Gastrocnemius medialis (tissue), 4 donors: ENCODE measurements around the gene OTX1.

Experiments used
- CTCF ChIP-seq, 5 experiments: fragments of 450-650 bp in 3 of 5; fragments of 200-600 bp in 2 of 5; sonication (generic) in 2 of 5; IDR thresholded peaks in 4 of 5; conservative IDR thresholded peaks in 1 of 5; 1 replicate in 4 of 5; 2 replicates in 1 of 5; pipeline ENCODE4 v1.5.1; 2016 to 2019; ENCODE audit warnings: antibody characterized with exemption in 5 of 5, mild to moderate bottlenecking in 3 of 5, moderate library complexity in 3 of 5
- POLR2A ChIP-seq, 2 donors: fragments of 450-650 bp; IDR thresholded peaks; one replicate each; pipeline ENCODE4 v1.6.1; 2017; ENCODE audit warnings: antibody characterized with exemption in 2 of 2, mild to moderate bottlenecking in 2 of 2, moderate library complexity in 2 of 2

- TF ChIP-seq CTCF (IDR thresholded peaks at IDR 0.05 in 4 of 5, conservative IDR thresholded peaks at IDR 0.05 in 1 of 5): no peak
- no peak for TF ChIP-seq POLR2A (IDR thresholded peaks at IDR 0.05)
Observed at GRCh38 chr2:63053081-63053888, 2.7 kb downstream of the OTX1 start.
